ENCODE measurements around the gene CRTC1.

The CRTC1 gene

GRCh38 chr19:18683109-18683957 lies at the start of gene CRTC1:
Gene CRTC1 (plus strand): TSS chr19:18683680. CDS start chr19:18683703, 23 bp downstream.
- peak; percentile 87 for DNase-seq (ENCODE audit: low read depth)

GRCh38 chr19:18634612-18635297 lies 48.7 kb upstream of the CRTC1 start:
- DNase-seq (ENCODE audit: low read depth), result no peak

- no peak for DNase-seq (ENCODE audit: low read depth)
Observed at GRCh38 chr19:18635831-18636182, 47.7 kb upstream of the CRTC1 start.

- DNase-seq (ENCODE audit: low read depth), result peak; percentile 96
Observed at GRCh38 chr19:18636183-18636968, 47.1 kb upstream of the CRTC1 start.

GRCh38 chr19:18636969-18637629 lies 46.4 kb upstream of the CRTC1 start, which contains the start of gene KLHL26:
Gene KLHL26 (plus strand): TSS chr19:18637028. CDS start chr19:18637055, 27 bp downstream.
- no peak for DNase-seq (ENCODE audit: low read depth)

- no peak for DNase-seq (ENCODE audit: low read depth)
Observed at GRCh38 chr19:18637673-18638630, 45.5 kb upstream of the CRTC1 start.

GRCh38 chr19:18639706-18640243 lies 43.7 kb upstream of the CRTC1 start:
- DNase-seq (ENCODE audit: low read depth), result no peak

GRCh38 chr19:18644196-18645034 lies 39.1 kb upstream of the CRTC1 start:
- no peak for DNase-seq (ENCODE audit: low read depth)

- no peak for DNase-seq (ENCODE audit: low read depth)
Observed at GRCh38 chr19:18645035-18645511, 38.4 kb upstream of the CRTC1 start.

- DNase-seq (ENCODE audit: low read depth), result no peak
Observed at GRCh38 chr19:18646535-18647370, 36.7 kb upstream of the CRTC1 start.

- no peak for DNase-seq (ENCODE audit: low read depth)
Observed at GRCh38 chr19:18647371-18647767, 36.1 kb upstream of the CRTC1 start.

GRCh38 chr19:18647807-18648206 lies 35.7 kb upstream of the CRTC1 start:
- DNase-seq (ENCODE audit: low read depth), result no peak

- no peak for DNase-seq (ENCODE audit: low read depth)
Observed at GRCh38 chr19:18648973-18649315, 34.5 kb upstream of the CRTC1 start.

- DNase-seq (ENCODE audit: low read depth), result no peak
Observed at GRCh38 chr19:18649371-18650020, 34.0 kb upstream of the CRTC1 start.

GRCh38 chr19:18650021-18650390 lies 33.5 kb upstream of the CRTC1 start:
- DNase-seq (ENCODE audit: low read depth), result no peak

- DNase-seq (ENCODE audit: low read depth), result no peak
Observed at GRCh38 chr19:18650468-18651041, 32.9 kb upstream of the CRTC1 start.

GRCh38 chr19:18651300-18651699 lies 32.2 kb upstream of the CRTC1 start:
- no peak for DNase-seq (ENCODE audit: low read depth)

GRCh38 chr19:18651733-18652132 lies 31.7 kb upstream of the CRTC1 start:
- no peak for DNase-seq (ENCODE audit: low read depth)

Data from stimulated activated CD8-positive, alpha-beta memory T cell treated with anti-CD3 and anti-CD28 coated beads, Interleukin-4, amount 100 ng/mL, for 24 hours (primary cell).